Motor neuron (in vitro differentiated cells): ENCODE measurements around the gene MFAP4. TPM values are rescaled to one million over a fixed set of nuclear protein-coding genes. Genes with fewer than 3 reads are reported as not detected.
A peak's percentile ranks its signal among the peaks of the same experiment; 100 is the strongest.
"Not testable (repeated sequence)": the region's sequence is repeated elsewhere in the genome, so short reads cannot be mapped to it uniquely, and the experiment has no call there.

ENCODE experiments used
- ATAC-seq, 8 experiments: fragments of 200-7000 bp; cut with Tn5 transposase; replicated peaks in 6 of 8; 2 replicates each; pipeline ENCODE4 v1.8.0; 2021; ENCODE audit warnings: mild to moderate bottlenecking in 8 of 8, moderate library complexity in 8 of 8
- H3K27ac ChIP-seq, 2 donors: fragments of 250-450 bp; sonication (Bioruptor Pico); 2 replicates each; pipeline ENCODE4 v1.9.0; 2021; ENCODE audit warnings: antibody characterized with exemption in 2 of 2, mild to moderate bottlenecking in 2 of 2, moderate library complexity in 1 of 2
- H3K4me1 ChIP-seq, 2 donors: fragments of 250-450 bp; sonication (Bioruptor Pico); replicated peaks in 1 of 2; 2 replicates each; pipeline ENCODE4 v1.6.1; 2021; ENCODE audit warnings: antibody characterized with exemption in 2 of 2, mild to moderate bottlenecking in 2 of 2, moderate library complexity in 1 of 2
- H3K4me3 ChIP-seq, 5 donors: fragments of 250-450 bp; sonication (Bioruptor Pico); 2 replicates each; pipeline ENCODE4 v1.9.0; 2021; ENCODE audit warnings: antibody characterized with exemption in 5 of 5, mild to moderate bottlenecking in 5 of 5, moderate library complexity in 4 of 5
- WGBS, 10 experiments: fragments of 450-650 bp; shearing (Covaris generic); methylation state at CpG; one replicate each; pipeline ENCODE4 v1.0.0; 2022; 5-methylcytosine and 5-hydroxymethylcytosine counted together
- in situ Hi-C, 9 experiments: fragments of 400-800 bp; cut with MboI; loops; one replicate each; pipeline ENCODE4 v1.15.0; 2021; ENCODE audit warnings: low sequenced_read_pairs in 9 of 9, low pct_unique_long_range_greater_than_20kb in 2 of 9; ENCODE audit not compliant: unreplicated experiment in 9 of 9
- total RNA-seq, 8 experiments: library from RNA; unstranded; fragments of 300-600 nt; gene quantifications; 2 replicates each; pipeline versions ENCODE4 v1.2.3 to v1.2.4, GENCODE V29; 2022

The MFAP4 gene
- total RNA-seq, 8 experiments from 2014 or later: 3.2 to 186 (median 7.0) TPM

DNA sequence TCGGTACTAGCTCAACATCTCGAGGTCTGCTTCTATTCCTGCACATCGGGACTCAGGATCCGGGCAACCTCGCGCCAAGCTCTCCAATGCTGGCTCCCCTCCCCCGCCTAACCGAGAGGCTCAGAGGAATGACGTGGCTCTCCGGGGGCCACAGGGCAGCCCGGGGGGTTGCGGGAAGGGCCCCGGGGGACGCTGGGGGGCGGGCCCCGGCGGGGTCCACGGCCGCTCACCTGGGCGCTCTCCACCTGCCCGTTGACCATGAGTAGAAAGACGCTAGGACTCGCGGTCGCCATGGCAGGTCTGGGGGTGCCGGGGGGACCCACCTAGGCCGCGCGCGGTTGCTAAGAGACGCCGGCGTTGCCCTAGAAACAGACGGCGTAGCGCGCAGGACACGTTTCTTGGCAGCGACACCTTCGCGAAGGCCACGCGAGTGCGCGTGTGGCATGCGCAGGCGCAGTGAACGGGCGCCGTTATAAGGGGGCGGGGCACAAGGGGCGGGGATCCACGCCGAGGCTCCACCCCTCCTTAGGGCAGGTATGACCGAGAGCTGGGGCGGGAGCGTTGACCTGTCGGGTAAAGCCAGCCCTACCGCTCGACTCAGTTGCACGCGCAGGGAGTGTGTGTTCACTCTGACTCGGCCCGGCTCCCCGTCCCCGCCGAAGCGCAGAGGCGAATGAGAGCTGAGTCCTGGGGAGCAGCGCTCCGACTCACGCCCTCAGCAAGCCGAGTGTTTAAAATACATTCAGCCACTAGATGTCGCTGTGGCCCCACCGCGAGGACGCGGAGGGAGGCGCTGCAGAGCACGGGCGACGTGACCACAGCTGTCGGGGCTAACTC lies 24.5 kb downstream of the MFAP4 start, which contains the start of gene B9D1:
TSS of gene B9D1 (minus strand) at position 447 of the 837 bp plus-strand sequence. CDS start at position 293, 154 bp downstream.
- 0 to 5% (median 1%) methylated on average over 1 to 8 of the region's 83 CpGs; no CpG with 5 or more reads in 4 of the 10 experiments for WGBS, 10 experiments
- peak within 1 kb of the TSS; percentile 91 to 94 for H3K27ac ChIP-seq

DNA sequence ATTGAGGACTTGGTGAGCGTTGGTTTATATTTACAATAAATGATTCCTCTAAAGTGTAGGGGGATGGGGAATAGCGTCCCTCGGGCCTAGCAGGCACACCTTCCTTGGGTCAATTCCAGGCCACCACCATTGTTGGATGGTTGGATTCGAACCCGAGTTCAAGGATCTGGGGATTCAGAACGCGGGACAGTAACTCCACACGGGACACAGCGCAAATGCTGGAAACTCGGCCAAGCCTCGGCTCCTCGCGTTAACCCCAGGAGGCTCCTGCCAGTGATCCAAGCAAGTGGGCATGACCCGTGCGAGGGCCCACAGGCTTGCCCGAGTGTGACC lies 25.1 kb downstream of the MFAP4 start:
- in situ Hi-C loops: loop anchor here (5.0 to 25.0 kb wide), 5 partner anchors 73 to 400 kb away; no protein-coding TSS in a partner anchor
- Histone ChIP-seq H3K4me3 (peak overlapping the region; percentile 67 to 90 (median 82)), H3K4me1 (peaks cover 9 to 11% of the 10 kb centered on the region in 2 donors), H3K27ac (peak overlapping the region; percentile 91 to 94)
- no peak for ATAC-seq
- WGBS, 10 experiments: 0 to 14% (median 6%) methylated on average over 2 to 11 of the region's 16 CpGs; no CpG with 5 or more reads in 5 of the 10 experiments

More for the DNA sequence above, 24.5 kb downstream of the MFAP4 start, which contains the start of gene B9D1:
- ATAC-seq: peak; percentile 80 to 90 (median 82)
- Histone ChIP-seq H3K4me3 (peak within 1 kb of the TSS; percentile 67 to 90 (median 82)), H3K4me1 (peaks cover 9 to 11% of the 10 kb centered on the region in 2 donors)
- in situ Hi-C loops: loop anchor here (5.0 to 25.0 kb wide), 5 partner anchors 72 to 400 kb away; no protein-coding TSS in a partner anchor

DNA sequence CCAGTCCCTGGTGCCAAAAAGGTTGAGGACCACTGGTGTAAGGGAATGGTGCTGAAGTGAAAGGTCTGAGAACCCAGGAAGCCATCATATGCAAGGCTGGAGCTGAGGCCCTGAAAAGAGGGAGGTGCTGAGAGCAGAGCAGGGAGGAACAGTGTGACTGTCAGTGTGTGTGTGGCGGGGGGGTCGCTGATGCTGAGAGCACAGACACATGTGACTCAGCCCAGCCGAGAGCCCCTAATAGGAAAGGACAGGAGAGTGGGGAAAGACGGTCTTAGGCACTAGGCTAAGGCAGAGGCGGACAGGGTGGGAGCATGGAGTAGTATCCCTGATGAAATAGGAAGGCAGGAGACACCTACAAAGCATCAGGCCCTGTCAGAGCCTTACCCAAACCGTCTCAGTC lies 25.7 kb downstream of the MFAP4 start:
- Histone ChIP-seq H3K4me1 (peaks cover 9 to 11% of the 10 kb centered on the region in 2 donors), H3K27ac (peak overlapping the region; percentile 91 to 94), H3K4me3 (peak overlapping the region; percentile 67 to 90 (median 82))
- peak in 5 of 8 experiments; percentile 35 to 56 (median 51) for ATAC-seq
- 20 to 79% (median 51%) methylated on average over 1 to 4 of the region's 6 CpGs; no CpG with 5 or more reads in 3 of the 10 experiments for WGBS, 10 experiments
- in situ Hi-C loops: loop anchor here (5.0 to 25.0 kb wide), 5 partner anchors 73 to 401 kb away; no protein-coding TSS in a partner anchor

GRCh38 chr17:19360772-19361171 lies 26.2 kb downstream of the MFAP4 start:
- in situ Hi-C loops: loop anchor here (5.0 to 25.0 kb wide), 5 partner anchors 74 to 402 kb away; no protein-coding TSS in a partner anchor
- H3K4me3 ChIP-seq: no peak overlapping the region
- 55 to 100% (median 84%) methylated on average over 1 to 6 of the region's 8 CpGs; no CpG with 5 or more reads in 3 of the 10 experiments for WGBS, 10 experiments
- no peak overlapping the region for H3K27ac ChIP-seq
- H3K4me1 ChIP-seq: peaks cover 9 to 11% of the 10 kb centered on the region in 2 donors
- ATAC-seq: no peak

DNA sequence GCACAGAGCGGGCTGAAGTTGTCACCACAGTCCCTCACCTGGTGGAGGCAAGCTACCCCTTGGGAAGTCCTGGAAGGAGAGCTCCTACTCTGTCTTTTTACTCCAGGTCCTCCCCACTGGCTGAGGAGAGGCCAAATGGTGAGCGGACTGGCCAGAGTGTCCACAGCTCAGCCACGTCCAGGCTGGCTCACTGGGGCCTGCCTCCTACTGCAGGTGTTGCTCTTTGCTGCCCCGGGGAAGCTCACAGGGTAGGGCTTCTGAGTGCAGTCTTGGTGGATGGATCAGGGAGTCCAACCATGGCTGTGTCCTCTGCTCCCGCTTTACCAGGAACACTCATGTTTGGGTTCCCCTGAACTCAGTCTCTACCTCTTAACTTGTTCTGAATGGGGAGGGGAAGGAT lies 27.1 kb downstream of the MFAP4 start:
- 93 to 100% (median 100%) methylated on average over 1 to 4 of the region's 5 CpGs; no CpG with 5 or more reads in 5 of the 10 experiments for WGBS, 10 experiments
- ATAC-seq: no peak
- no peak overlapping the region for H3K4me3 ChIP-seq
- in situ Hi-C loops: loop anchor here (5.0 to 25.0 kb wide), 5 partner anchors 75 to 402 kb away; no protein-coding TSS in a partner anchor
- no peak overlapping the region for H3K27ac ChIP-seq
- H3K4me1 ChIP-seq: peaks cover 9 to 11% of the 10 kb centered on the region in 2 donors

GRCh38 chr17:19359151-19359550 lies 27.8 kb downstream of the MFAP4 start:
- in situ Hi-C loops: loop anchor here in 8 of 9 experiments (25.0 kb wide), 2 partner anchors 103 to 403 kb away; no protein-coding TSS in a partner anchor
- 62 to 100% (median 89%) methylated on average over 1 to 6 of the region's 7 CpGs; no CpG with 5 or more reads in 1 of the 10 experiments for WGBS, 10 experiments
- ATAC-seq: no peak
- Histone ChIP-seq H3K4me1 (peaks cover 9 to 11% of the 10 kb centered on the region in 2 donors), H3K4me3 (no peak overlapping the region), H3K27ac (no peak overlapping the region)

DNA sequence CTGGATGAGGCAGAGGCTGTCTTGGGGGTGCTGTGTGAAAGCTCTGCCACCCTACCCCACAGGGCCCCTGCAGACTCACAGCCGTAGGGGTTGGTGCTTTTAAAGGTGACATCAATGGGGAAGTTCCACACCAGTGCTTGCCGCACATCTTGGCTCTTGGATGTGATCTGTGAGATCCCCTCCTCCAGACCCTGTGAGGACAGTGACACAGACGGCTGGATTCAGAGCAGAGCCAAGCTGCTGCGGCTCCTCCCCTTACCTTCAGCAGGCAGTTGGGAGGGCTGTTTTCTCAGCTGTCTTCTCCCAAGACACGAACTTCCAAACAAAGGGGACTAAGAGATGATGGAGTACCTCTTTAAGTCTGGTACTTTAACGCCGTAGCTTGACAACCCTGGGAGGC lies 29.2 kb downstream of the MFAP4 start:
- WGBS, 10 experiments: 55 to 100% (median 75%) methylated on average over 2 to 3 of the region's 7 CpGs; no CpG with 5 or more reads in 6 of the 10 experiments
- peaks cover 4 to 11% of the 10 kb centered on the region in 2 donors for H3K4me1 ChIP-seq
- no peak overlapping the region for H3K4me3 ChIP-seq
- no peak for ATAC-seq
- in situ Hi-C loops: loop anchor here in 8 of 9 experiments (25.0 kb wide), 2 partner anchors 105 to 405 kb away; no protein-coding TSS in a partner anchor
- H3K27ac ChIP-seq: no peak overlapping the region

- Histone ChIP-seq H3K4me3 (no peak overlapping the region), H3K27ac (no peak overlapping the region), H3K4me1 (peaks cover 4 to 11% of the 10 kb centered on the region in 2 donors)
- 90 to 100% (median 96%) methylated on average over 1 to 5 of the region's 7 CpGs; no CpG with 5 or more reads in 2 of the 10 experiments for WGBS, 10 experiments
- in situ Hi-C loops: loop anchor here in 8 of 9 experiments (25.0 kb wide), 2 partner anchors 105 to 405 kb away; no protein-coding TSS in a partner anchor
- peak in 1 of 8 experiments; percentile 15 for ATAC-seq
These were observed 29.6 kb downstream of the MFAP4 start for GRCh38 chr17:19357351-19357750.

GRCh38 chr17:19354748-19355147 lies 32.2 kb downstream of the MFAP4 start:
- H3K27ac ChIP-seq: no peak overlapping the region
- no peaks in the 10 kb centered on the region for H3K4me1 ChIP-seq
- ATAC-seq: no peak
- in situ Hi-C loops: loop anchor here in 8 of 9 experiments (25.0 kb wide), 2 partner anchors 108 to 408 kb away; no protein-coding TSS in a partner anchor
- 50 to 100% (median 75%) methylated on average over 1 to 6 of the region's 6 CpGs; no CpG with 5 or more reads in 3 of the 10 experiments for WGBS, 10 experiments
- H3K4me3 ChIP-seq: no peak overlapping the region

- H3K4me1 ChIP-seq, H3K4me3 ChIP-seq, H3K27ac ChIP-seq, ATAC-seq: not testable (repeated sequence)
- in situ Hi-C loops: loop anchor here in 8 of 9 experiments (25.0 kb wide), 2 partner anchors 109 to 409 kb away; no protein-coding TSS in a partner anchor
- 70 to 98% (median 88%) methylated on average over 2 to 9 of the region's 11 CpGs; no CpG with 5 or more reads in 2 of the 10 experiments for WGBS, 10 experiments
These were observed 33.6 kb downstream of the MFAP4 start for GRCh38 chr17:19353401-19353800.

DNA sequence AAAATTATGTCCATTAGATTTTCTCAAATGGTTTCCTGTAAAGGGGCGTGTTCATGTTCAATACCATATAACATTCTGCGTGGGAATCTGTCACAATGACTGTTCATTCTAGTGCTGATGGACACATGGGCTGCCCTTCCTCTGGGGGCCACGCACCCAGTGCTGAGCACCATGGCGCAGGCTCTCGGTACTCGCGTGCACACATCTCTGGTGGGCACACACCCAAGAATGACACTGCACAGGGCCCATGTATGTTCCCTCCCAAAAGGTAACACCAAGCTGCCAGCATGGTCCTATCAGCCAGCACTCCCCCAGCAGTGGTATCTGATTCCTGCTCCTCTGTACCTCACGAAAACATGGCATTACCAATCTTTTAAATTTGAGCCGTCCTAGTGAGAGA lies 38.2 kb downstream of the MFAP4 start:
- ATAC-seq: no peak
- H3K4me1 ChIP-seq: peaks cover 26 to 29% of the 10 kb centered on the region in 2 donors
- H3K27ac ChIP-seq: no peak overlapping the region
- H3K4me3 ChIP-seq: no peak overlapping the region
- 79 to 100% (median 92%) methylated on average over 1 to 8 of the region's 9 CpGs; no CpG with 5 or more reads in 1 of the 10 experiments for WGBS, 10 experiments
- in situ Hi-C loops: no loop called here

DNA sequence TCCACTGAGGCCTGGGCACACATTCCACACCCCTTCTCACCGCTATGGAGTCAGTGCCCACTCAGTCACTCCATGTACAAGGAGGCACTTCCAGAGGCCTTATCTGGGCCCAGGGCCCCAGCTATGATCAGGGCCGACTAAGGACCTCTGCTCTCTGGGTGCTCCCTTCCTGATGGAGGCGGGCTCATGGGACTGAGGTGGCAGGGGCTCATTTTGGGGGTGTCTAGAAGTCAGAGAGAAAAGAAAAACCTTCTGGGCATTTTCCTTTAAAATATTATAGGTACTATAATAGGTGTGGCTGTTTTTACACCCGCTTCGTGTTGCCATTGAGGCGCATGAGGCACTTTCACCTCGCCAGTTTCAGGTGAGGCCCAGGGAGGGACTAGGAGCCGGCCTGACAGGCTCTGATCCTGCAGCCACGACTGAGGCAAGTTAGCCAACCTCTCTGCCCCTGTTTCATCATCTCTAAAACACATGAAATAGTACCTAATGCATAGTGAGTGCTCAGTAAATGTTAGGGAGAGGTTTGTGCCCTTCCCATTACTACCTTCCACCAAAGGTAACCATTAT lies 38.8 kb downstream of the MFAP4 start:
- ATAC-seq: no peak
- Histone ChIP-seq H3K27ac (no peak overlapping the region), H3K4me1 (peaks cover 26 to 29% of the 10 kb centered on the region in 2 donors), H3K4me3 (no peak overlapping the region)
- WGBS, 10 experiments: 85 to 100% (median 95%) methylated on average over 1 to 5 of the region's 9 CpGs; no CpG with 5 or more reads in 3 of the 10 experiments
- in situ Hi-C loops: no loop called here
